ENCODE data around the gene FHOD3. TPM values are rescaled to one million over a fixed set of nuclear protein-coding genes. Genes with fewer than 3 reads are reported as not detected.
"Not testable (repeated sequence)": the region's sequence is repeated elsewhere in the genome, so short reads cannot be mapped to it uniquely, and the experiment has no call there.

The FHOD3 gene
- total RNA-seq, 1 donor from 2014 or later = not detected

DNA sequence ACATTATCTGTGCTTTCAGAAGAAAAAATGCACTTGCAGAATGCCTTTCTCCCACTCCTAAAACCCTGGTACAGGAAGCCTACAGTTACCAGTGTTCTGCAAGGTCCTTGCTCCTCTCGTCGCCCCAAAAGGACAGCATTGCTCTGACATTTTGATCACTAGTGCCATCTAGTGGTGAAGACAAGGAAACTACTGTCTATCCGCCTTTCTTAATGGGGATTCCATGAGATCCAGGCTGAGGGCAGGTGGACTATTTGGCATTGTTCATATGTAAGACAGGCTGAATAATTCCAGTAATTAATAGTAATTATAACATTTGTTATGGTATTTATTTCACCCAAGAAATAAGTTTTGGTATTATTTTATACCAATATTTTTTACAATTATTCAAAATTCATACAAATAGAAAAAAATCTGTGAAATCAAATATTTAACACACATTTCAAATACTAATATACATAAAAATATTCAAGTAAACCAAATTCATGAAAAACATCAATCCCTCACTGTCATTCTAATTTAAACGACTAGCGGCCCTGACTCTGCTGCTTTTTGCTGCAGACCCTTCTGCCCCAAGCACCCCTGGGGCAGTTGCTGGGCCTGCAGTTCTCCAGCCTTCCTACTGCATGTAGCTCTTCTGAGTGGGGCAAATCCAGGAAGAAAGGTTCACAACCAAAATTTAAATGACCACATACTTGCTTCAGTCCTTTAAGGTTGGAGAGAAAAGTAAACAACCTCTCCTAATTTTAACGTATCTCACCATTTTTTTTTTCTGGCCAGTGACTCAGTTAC is 512.3 kb downstream of the FHOD3 start:
- intact Hi-C loops (cut with micrococcal nuclease) = loop anchor here (1.0 to 5.0 kb wide), 3 partner anchors 37 to 522 kb away; no protein-coding TSS in a partner anchor
- Mint-ChIP-seq H3K36me3 (ENCODE audit: low read depth) (peaks cover 58% of the 10 kb centered on the region), H3K9me3 (no peaks in the 10 kb centered on the region)

DNA sequence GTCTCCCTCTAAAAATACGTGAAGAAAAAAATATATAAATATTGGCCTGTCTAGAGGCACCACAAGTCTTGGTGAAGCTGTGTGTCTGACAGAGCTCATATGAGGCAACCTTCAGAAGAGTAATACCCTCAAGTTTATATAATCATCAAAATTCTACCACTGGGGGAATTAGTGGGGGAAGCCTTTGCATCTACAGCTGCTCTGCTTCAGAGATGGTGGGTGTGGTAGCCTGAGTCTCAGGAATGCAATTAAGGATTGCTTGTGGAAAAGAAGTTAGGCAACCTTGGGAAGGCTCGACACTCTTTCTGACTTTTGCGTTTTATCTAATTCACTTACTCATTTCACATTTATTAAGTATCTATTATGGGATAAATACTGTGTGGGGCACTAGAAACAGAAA is 513.9 kb downstream of the FHOD3 start:
- peaks cover 4% of the 10 kb centered on the region for H3K4me1 Mint-ChIP-seq (ENCODE audit: low read depth)

More for the DNA sequence above, 512.3 kb downstream of the FHOD3 start:
- Mint-ChIP-seq H3K27ac (no peak overlapping the region), H3K4me3 (ENCODE audit: low read depth) (no peak overlapping the region), H3K27me3 (ENCODE audit: low read depth) (no peaks in the 10 kb centered on the region), H3K4me1 (ENCODE audit: low read depth) (peaks cover 4% of the 10 kb centered on the region)
- peak; percentile 10 for DNase-seq (ENCODE audit: low spot score)

DNA sequence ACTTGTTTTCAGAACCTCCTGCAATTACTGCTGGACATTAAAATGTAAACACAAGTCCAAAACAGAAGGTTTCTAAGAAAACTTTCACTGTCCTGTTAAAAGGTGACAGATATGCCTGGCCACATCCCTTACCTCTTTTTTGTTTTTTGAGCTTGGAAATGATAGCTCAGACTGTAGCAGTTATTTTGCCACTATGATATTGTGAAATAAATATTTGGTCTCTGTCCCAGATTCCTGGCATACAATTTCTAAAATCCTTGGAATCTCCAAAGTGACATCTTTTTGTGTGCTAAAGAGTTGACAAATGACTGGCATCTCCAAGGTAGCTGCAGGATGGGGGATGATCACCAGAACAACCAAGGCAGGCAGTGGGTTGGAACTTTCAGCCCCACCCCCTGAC is 514.4 kb downstream of the FHOD3 start:
- intact Hi-C loops (cut with micrococcal nuclease) = no loop called here
- peaks cover 58% of the 10 kb centered on the region for H3K36me3 Mint-ChIP-seq (ENCODE audit: low read depth)
- H3K4me1 Mint-ChIP-seq (ENCODE audit: low read depth) = peaks cover 4% of the 10 kb centered on the region
- H3K9me3 Mint-ChIP-seq = no peaks in the 10 kb centered on the region
- H3K4me3 Mint-ChIP-seq (ENCODE audit: low read depth) = no peak overlapping the region
- H3K27me3 Mint-ChIP-seq (ENCODE audit: low read depth) = no peaks in the 10 kb centered on the region
- no peak for DNase-seq (ENCODE audit: low spot score)
- no peak overlapping the region for H3K27ac Mint-ChIP-seq

More for the DNA sequence above, 513.9 kb downstream of the FHOD3 start:
- Mint-ChIP-seq H3K4me3 (ENCODE audit: low read depth) (no peak overlapping the region), H3K27me3 (ENCODE audit: low read depth) (no peaks in the 10 kb centered on the region), H3K9me3 (no peaks in the 10 kb centered on the region), H3K36me3 (ENCODE audit: low read depth) (peaks cover 56% of the 10 kb centered on the region), H3K27ac (no peak overlapping the region)
- DNase-seq (ENCODE audit: low spot score) = no peak
- intact Hi-C loops (cut with micrococcal nuclease) = no loop called here

DNA sequence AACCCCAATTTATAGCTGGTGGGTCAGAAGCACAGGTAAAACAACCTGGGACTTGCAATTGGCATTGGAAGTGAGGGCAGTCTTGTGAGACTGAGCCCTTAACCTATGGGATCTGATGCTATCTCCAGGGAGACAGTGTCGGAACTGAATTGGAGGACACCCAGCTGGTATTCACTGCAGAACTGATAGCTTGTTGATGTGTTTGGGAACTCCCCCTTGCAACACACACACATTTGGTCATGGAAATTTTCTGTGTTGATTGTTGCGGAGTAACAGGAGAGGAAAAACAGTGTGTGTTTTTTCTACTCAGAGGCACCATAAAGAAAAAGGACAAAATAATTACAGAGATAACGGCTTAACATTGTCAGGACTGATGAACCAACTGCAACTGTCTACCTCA is 515.2 kb downstream of the FHOD3 start:
- intact Hi-C loops (cut with micrococcal nuclease) = no loop called here
- no peak for DNase-seq (ENCODE audit: low spot score)
- Mint-ChIP-seq H3K9me3 (no peaks in the 10 kb centered on the region), H3K4me1 (ENCODE audit: low read depth) (peaks cover 4% of the 10 kb centered on the region), H3K27me3 (ENCODE audit: low read depth) (no peaks in the 10 kb centered on the region), H3K27ac (no peak overlapping the region), H3K4me3 (ENCODE audit: low read depth) (no peak overlapping the region), H3K36me3 (ENCODE audit: low read depth) (peaks cover 56% of the 10 kb centered on the region)

DNA sequence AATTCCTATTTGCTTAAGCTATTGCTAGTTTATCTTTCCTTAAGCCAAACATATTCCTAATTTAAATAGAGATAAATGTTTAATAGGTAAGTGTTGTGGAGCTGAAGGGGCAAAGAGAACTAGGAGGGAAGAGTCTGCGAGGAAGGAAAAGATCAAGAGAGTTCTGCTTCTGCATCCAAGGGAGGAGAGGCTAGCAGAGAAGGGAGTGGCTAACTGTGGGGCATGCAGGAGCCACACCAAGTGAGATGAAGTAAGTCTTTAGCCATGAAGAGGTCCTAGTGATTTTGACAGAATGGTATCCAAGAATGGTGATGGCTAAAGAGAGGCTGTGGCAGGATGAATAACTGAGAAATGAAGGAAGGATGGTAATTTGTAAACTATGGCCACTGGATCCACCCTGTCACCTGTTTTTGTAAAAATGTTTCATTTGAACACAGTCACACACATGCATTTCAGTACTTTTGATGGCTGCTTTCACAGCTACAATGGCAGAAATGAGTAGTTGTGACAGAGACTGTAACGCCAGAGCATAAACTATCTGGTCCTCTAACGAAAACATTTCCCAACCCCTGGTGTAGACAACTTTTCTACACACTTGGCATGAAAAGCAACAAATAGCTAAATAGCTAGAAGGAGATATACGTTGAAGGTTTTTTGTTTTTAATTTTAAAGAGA is 515.7 kb downstream of the FHOD3 start:
- no peaks in the 10 kb centered on the region for H3K27me3 Mint-ChIP-seq (ENCODE audit: low read depth)
- no peak for DNase-seq (ENCODE audit: low spot score)
- no peak overlapping the region for H3K4me3 Mint-ChIP-seq (ENCODE audit: low read depth)
- peaks cover 4% of the 10 kb centered on the region for H3K4me1 Mint-ChIP-seq (ENCODE audit: low read depth)
- intact Hi-C loops (cut with micrococcal nuclease) = no loop called here
- H3K36me3 Mint-ChIP-seq (ENCODE audit: low read depth) = peaks cover 56% of the 10 kb centered on the region
- no peak overlapping the region for H3K27ac Mint-ChIP-seq
- H3K9me3 Mint-ChIP-seq = no peaks in the 10 kb centered on the region

DNA sequence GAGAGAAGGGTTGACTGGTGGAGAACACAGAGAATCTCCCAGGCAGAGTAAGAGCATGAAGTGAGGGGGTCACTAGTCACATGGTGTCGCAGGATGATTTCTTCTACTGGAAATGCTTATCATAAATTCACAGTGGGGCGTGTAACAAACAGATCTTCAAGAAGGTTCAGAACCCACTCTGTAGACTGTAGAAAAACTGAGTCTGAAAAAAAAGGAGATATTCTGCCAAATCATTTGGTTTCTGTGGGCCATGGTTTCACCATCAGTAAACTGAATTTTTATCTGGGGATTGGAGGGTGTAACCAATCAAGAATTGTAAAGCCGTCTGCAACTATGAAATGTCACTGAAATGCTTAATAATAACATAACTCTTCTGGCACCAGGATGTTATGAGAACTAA is 516.3 kb downstream of the FHOD3 start:
- Mint-ChIP-seq H3K4me3 (ENCODE audit: low read depth) (no peak overlapping the region), H3K27ac (peak overlapping the region; percentile 12), H3K36me3 (ENCODE audit: low read depth) (peaks cover 62% of the 10 kb centered on the region), H3K27me3 (ENCODE audit: low read depth) (no peaks in the 10 kb centered on the region), H3K4me1 (ENCODE audit: low read depth) (peaks cover 4% of the 10 kb centered on the region), H3K9me3 (no peaks in the 10 kb centered on the region)
- intact Hi-C loops (cut with micrococcal nuclease) = no loop called here
- no peak for DNase-seq (ENCODE audit: low spot score)

DNA sequence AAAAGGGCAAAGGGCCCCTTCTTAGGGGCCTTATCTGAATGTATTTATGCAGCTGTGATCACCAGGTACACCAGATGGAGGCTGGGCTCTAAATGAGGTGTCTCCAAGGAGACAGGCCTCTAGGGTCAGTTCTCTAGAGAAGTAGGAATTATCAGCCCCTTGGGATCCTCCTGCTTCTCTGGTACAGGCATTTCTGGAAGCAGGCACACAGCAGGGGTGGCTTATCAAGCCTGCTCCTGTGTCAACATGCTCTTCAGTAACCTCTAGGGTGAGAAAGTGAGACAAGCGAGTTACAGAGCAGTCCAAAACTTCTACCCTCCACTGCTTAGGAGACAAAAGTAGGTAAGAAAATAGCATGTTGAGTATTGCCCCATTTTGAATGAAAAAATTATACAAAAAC is 517.5 kb downstream of the FHOD3 start:
- H3K4me3 Mint-ChIP-seq (ENCODE audit: low read depth) = no peak overlapping the region
- no peaks in the 10 kb centered on the region for H3K9me3 Mint-ChIP-seq
- DNase-seq (ENCODE audit: low spot score) = no peak
- H3K27me3 Mint-ChIP-seq (ENCODE audit: low read depth) = no peaks in the 10 kb centered on the region
- peaks cover 65% of the 10 kb centered on the region for H3K36me3 Mint-ChIP-seq (ENCODE audit: low read depth)
- intact Hi-C loops (cut with micrococcal nuclease) = no loop called here
- no peak overlapping the region for H3K27ac Mint-ChIP-seq
- peaks cover 3% of the 10 kb centered on the region for H3K4me1 Mint-ChIP-seq (ENCODE audit: low read depth)

DNA sequence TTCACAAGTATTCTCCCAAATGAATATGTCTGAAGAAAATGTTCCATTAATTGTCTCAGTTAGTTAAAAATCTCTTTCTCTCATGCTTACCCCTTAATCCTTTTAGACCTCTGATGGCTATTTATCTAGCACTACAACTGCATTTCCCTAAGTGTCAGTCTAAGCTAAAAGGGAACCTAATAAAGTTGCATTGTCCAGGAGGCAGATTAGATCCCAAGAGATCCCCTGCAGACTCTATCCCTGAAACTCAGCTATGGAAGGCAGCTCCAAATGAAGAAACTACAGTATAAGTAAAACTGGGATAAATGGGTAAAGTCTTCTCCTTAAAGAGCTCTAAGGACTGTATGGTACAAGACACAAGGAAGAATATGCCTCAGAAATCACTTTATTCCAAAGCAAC is 518.6 kb downstream of the FHOD3 start:
- not testable (repeated sequence) for H3K9me3 Mint-ChIP-seq, H3K27ac Mint-ChIP-seq

DNA sequence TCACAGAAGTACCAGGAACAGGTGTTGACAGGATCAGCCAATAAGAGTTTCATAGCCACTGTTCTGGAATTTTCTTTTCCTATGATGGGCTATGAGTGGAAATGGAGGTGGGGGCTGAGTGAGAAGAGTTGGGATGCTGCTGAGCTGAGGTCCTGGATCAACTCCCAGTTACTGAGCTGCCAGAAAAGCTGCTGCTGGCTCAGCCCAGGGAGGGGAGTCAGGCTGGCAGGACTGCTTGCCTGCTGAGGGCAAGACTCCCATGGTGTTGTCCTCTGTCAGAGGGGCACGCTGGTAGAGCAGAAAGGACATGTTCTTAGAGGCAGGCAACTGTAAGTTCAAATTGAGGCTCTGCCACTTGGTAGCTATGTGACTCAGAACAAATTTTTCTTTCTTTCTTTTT is 519.5 kb downstream of the FHOD3 start:
- H3K9me3 Mint-ChIP-seq = no peaks in the 10 kb centered on the region
- no peak for DNase-seq (ENCODE audit: low spot score)
- H3K4me3 Mint-ChIP-seq (ENCODE audit: low read depth) = no peak overlapping the region
- intact Hi-C loops (cut with micrococcal nuclease) = no loop called here
- no peaks in the 10 kb centered on the region for H3K4me1 Mint-ChIP-seq (ENCODE audit: low read depth)
- peaks cover 75% of the 10 kb centered on the region for H3K36me3 Mint-ChIP-seq (ENCODE audit: low read depth)
- H3K27ac Mint-ChIP-seq = no peak overlapping the region
- no peaks in the 10 kb centered on the region for H3K27me3 Mint-ChIP-seq (ENCODE audit: low read depth)

More for the DNA sequence above, 518.6 kb downstream of the FHOD3 start:
- H3K36me3 Mint-ChIP-seq (ENCODE audit: low read depth) = peaks cover 69% of the 10 kb centered on the region
- H3K4me1 Mint-ChIP-seq (ENCODE audit: low read depth); H3K4me3 Mint-ChIP-seq (ENCODE audit: low read depth); intact Hi-C loops (cut with micrococcal nuclease); H3K27me3 Mint-ChIP-seq (ENCODE audit: low read depth); DNase-seq (ENCODE audit: low spot score): not testable (repeated sequence)

DNA sequence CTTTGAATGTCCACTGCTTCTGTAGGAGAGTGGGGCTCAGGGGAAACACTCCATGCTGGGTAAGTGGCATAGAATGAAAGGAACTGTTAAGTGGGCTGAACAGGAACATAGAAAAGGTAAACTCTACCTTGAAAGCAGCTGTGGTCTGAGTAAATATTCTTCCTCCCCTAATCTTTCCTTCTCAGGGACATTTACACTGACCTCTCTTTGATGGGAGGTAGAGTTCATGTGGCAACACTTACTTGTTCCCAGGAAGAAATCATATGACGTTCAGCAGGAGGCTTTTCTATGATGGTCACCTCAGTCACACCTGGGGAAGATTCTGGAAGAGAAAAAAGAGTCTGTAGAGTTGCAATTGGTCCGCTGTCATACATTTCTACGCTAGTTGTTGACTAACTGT is 521.1 kb downstream of the FHOD3 start:
- no peak overlapping the region for H3K27ac Mint-ChIP-seq
- no peak for DNase-seq (ENCODE audit: low spot score)
- no peaks in the 10 kb centered on the region for H3K9me3 Mint-ChIP-seq
- no peaks in the 10 kb centered on the region for H3K27me3 Mint-ChIP-seq (ENCODE audit: low read depth)
- H3K36me3 Mint-ChIP-seq (ENCODE audit: low read depth) = peaks cover 62% of the 10 kb centered on the region
- H3K4me3 Mint-ChIP-seq (ENCODE audit: low read depth) = no peak overlapping the region
- H3K4me1 Mint-ChIP-seq (ENCODE audit: low read depth) = no peaks in the 10 kb centered on the region
- intact Hi-C loops (cut with micrococcal nuclease) = no loop called here

DNA sequence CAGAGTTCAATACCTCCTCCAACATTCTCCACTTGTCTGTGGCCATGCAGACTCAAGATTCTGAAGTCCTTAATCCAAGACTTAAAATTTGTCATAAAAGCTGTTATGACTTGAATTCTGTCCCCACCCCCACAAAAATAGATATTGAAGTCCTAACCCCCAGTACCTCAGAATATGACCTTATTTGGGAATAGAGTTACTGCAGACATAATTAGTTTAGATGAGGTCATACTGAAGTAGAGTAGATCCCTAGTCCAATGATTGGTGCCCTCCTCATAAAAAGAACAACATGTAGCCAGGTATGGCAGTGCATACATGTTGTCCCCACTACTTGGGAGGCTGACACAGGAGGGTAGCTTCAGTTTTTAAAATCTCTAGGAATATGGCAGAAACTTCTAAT is 522.1 kb downstream of the FHOD3 start:
- H3K36me3 Mint-ChIP-seq (ENCODE audit: low read depth) = peaks cover 62% of the 10 kb centered on the region
- no peaks in the 10 kb centered on the region for H3K27me3 Mint-ChIP-seq (ENCODE audit: low read depth)
- no peak overlapping the region for H3K4me3 Mint-ChIP-seq (ENCODE audit: low read depth)
- intact Hi-C loops (cut with micrococcal nuclease) = no loop called here
- peaks cover 9% of the 10 kb centered on the region for H3K4me1 Mint-ChIP-seq (ENCODE audit: low read depth)
- H3K9me3 Mint-ChIP-seq = no peaks in the 10 kb centered on the region
- H3K27ac Mint-ChIP-seq = no peak overlapping the region
- DNase-seq (ENCODE audit: low spot score) = no peak

DNA sequence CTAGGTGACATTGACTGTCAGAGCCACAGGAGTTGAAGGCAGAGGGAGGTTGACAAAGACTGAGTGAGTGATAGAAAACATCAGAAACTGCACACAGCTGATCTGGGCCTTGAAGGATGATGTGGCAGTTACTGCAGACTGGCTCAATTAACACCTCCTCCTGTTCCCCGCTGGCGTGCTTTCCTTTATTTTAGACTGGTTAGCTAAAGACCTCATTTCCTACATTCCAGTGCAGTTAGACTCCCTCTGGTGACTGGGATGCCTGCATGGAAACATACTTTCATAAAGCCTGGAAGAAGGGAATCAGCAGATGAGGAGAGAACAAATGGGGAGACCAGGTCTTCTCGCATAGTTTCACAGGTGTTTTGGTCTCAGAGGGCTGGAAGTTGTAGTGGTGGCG is 524.2 kb downstream of the FHOD3 start:
- intact Hi-C loops (cut with micrococcal nuclease) = no loop called here
- Mint-ChIP-seq H3K4me3 (ENCODE audit: low read depth) (no peak overlapping the region), H3K4me1 (ENCODE audit: low read depth) (peaks cover 14% of the 10 kb centered on the region), H3K36me3 (ENCODE audit: low read depth) (peaks cover 57% of the 10 kb centered on the region), H3K27ac (no peak overlapping the region), H3K9me3 (no peaks in the 10 kb centered on the region), H3K27me3 (ENCODE audit: low read depth) (no peaks in the 10 kb centered on the region)
- no peak for DNase-seq (ENCODE audit: low spot score)

DNA sequence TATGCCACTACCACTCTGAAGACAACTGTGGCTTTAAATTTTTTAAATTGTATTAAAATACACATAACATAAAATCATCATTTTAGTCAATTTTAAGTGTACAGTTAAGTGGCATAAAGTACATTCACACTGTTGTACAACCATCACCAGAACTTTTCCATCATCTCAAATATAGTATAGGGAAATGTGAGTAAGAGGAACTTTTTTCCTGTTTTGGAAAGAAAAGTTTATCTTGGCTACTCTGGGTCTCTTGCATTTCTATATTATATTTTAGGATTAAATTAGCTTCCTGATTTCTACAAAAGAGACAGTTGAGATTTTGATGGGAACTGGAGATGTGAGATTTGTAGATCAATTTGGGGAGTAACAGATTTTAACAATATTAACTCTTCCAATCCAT is 528.0 kb downstream of the FHOD3 start:
- Mint-ChIP-seq H3K36me3 (ENCODE audit: low read depth) (peaks cover 38% of the 10 kb centered on the region), H3K27me3 (ENCODE audit: low read depth) (no peaks in the 10 kb centered on the region), H3K4me3 (ENCODE audit: low read depth) (no peak overlapping the region), H3K27ac (no peak overlapping the region), H3K4me1 (ENCODE audit: low read depth) (peaks cover 34% of the 10 kb centered on the region), H3K9me3 (no peaks in the 10 kb centered on the region)
- DNase-seq (ENCODE audit: low spot score) = no peak
- intact Hi-C loops (cut with micrococcal nuclease) = loop anchor here (5.0 kb wide), 1 partner anchor 53 kb away; no protein-coding TSS in a partner anchor
